NT2/D1 (cell line): Measurements from ENCODE around the gene PTRH2.

Experiments used
- SUZ12 ChIP-seq: IDR thresholded peaks from 2 replicates; pipeline ENCODE4 v1.6.1; 2011; ENCODE audit not compliant: insufficient read length, insufficient read depth; ENCODE audit errors: extremely low read depth
- YY1 ChIP-seq: IDR thresholded peaks from 2 replicates; pipeline ENCODE4 v1.6.1; 2011; ENCODE audit not compliant: insufficient read length, insufficient read depth
- ZNF274 ChIP-seq: IDR thresholded peaks from 2 replicates; pipeline ENCODE4 v1.6.1; 2011; ENCODE audit warnings: mild to moderate bottlenecking, low read depth, low read length

DNA sequence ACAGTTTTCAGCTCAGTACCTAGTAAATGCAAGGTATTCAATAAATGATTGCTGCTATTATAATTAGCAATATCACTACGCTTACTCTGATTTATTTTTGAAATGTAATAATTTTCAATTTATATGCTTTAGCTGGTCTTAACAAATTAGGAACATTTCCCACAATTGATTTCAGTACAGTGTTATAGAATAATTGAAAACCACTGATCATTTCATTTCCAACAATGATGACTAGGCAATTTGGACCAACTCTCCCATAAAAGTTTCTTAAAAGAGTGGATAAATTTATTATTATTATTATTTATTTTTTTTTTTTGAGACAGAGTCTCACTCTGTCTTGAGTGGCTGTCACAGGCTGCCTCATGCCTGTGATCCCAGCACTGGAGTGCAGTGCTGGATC lies 41.4 kb upstream of the PTRH2 start:
- TF ChIP-seq SUZ12 (no peak), YY1 (no peak), ZNF274 (no peak)
